HepG2 (cell line): Measurements from ENCODE around the gene POGK. TPM values are rescaled to one million over a fixed set of nuclear protein-coding genes. Genes with fewer than 3 reads are reported as not detected.

Experiments
- CSRNP2 ChIP-seq: sonication (generic); formaldehyde crosslinking; conservative IDR thresholded peaks from 2 replicates; pipeline ENCODE4 v1.8.0; 2022; ENCODE audit warnings: low read depth, missing genetic modification reagents
- JUN ChIP-seq: sonication (generic); formaldehyde crosslinking; IDR thresholded peaks from 2 replicates; pipeline ENCODE4 v1.4.0; 2020; ENCODE audit warnings: mild to moderate bottlenecking, missing genetic modification reagents
- ZFP37 ChIP-seq: sonication (generic); formaldehyde crosslinking; IDR thresholded peaks from 2 replicates; pipeline ENCODE4 v1.4.0; 2020; ENCODE audit warnings: missing genetic modification reagents, borderline replicate concordance
- ZMYM4 ChIP-seq: sonication (generic); formaldehyde crosslinking; IDR thresholded peaks from 2 replicates; pipeline ENCODE4 v1.8.1; 2023; ENCODE audit warnings: mild to moderate bottlenecking, missing genetic modification reagents
- ZNF446 ChIP-seq: sonication (generic); formaldehyde crosslinking; IDR thresholded peaks from 2 replicates; pipeline ENCODE4 v1.5.0; 2020; ENCODE audit warnings: mild to moderate bottlenecking, missing genetic modification reagents
- ZNF530 ChIP-seq: sonication (generic); formaldehyde crosslinking; IDR thresholded peaks from 2 replicates; pipeline ENCODE4 v1.5.0; 2020; ENCODE audit warnings: low read depth, mild to moderate bottlenecking, missing genetic modification reagents
- ZNF564 ChIP-seq: sonication (generic); formaldehyde crosslinking; IDR thresholded peaks from 2 replicates; pipeline ENCODE4 v1.8.1; 2023; ENCODE audit warnings: mild to moderate bottlenecking, missing genetic modification reagents
- ZNF577 ChIP-seq: sonication (generic); formaldehyde crosslinking; IDR thresholded peaks from 2 replicates; pipeline ENCODE4 v1.4.0; 2020; ENCODE audit warnings: mild to moderate bottlenecking, low read depth, missing genetic modification reagents, borderline replicate concordance
- ZNF784 ChIP-seq: sonication (generic); formaldehyde crosslinking; IDR thresholded peaks from 2 replicates; pipeline ENCODE4 v1.5.1; 2020; ENCODE audit warnings: missing genetic modification reagents, mild to moderate bottlenecking, borderline replicate concordance
- polyA plus RNA-seq, 8 experiments: library from polyadenylated mRNA; depleted of rRNA in 3 of 8; stranded (reverse) in 7 of 8; unstranded in 1 of 8; fragments of >200 nt; fragmentation: Illumina TruSeq in 4 of 8; extraction: Trizol in 4 of 8; gene quantifications; 2 replicates each; pipeline versions ENCODE4 v1.2.1 to v1.2.3, GENCODE V29; 2011 to 2016; ENCODE audit warnings: low read depth in 4 of 8, missing spikeins in 1 of 8, mixed read lengths in 1 of 8; ENCODE audit not compliant: insufficient read depth in 1 of 8
- total RNA-seq, 5 experiments: library from RNA; depleted of rRNA; stranded (reverse); fragments of >200 nt; fragmentation: Illumina TruSeq; extraction: Trizol; gene quantifications; 2 replicates each; pipeline ENCODE4 v1.2.3, GENCODE V29; 2016; ENCODE audit warnings: low read depth in 1 of 5
- TF ChIP-seq, protein P1 (sequence below): IDR thresholded peaks from 2 replicates; pipeline ENCODE4 v1.6.1; 2016; ENCODE audit warnings: low read depth, missing genetic modification reagents, missing compliant biosample characterization

POGK gene
- total and polyA plus RNA-seq, 2 of the 13 experiments (the other 11 are each of a cell fraction or from before 2014, with no cell fraction given), result 4.8 to 16.2 TPM

DNA sequence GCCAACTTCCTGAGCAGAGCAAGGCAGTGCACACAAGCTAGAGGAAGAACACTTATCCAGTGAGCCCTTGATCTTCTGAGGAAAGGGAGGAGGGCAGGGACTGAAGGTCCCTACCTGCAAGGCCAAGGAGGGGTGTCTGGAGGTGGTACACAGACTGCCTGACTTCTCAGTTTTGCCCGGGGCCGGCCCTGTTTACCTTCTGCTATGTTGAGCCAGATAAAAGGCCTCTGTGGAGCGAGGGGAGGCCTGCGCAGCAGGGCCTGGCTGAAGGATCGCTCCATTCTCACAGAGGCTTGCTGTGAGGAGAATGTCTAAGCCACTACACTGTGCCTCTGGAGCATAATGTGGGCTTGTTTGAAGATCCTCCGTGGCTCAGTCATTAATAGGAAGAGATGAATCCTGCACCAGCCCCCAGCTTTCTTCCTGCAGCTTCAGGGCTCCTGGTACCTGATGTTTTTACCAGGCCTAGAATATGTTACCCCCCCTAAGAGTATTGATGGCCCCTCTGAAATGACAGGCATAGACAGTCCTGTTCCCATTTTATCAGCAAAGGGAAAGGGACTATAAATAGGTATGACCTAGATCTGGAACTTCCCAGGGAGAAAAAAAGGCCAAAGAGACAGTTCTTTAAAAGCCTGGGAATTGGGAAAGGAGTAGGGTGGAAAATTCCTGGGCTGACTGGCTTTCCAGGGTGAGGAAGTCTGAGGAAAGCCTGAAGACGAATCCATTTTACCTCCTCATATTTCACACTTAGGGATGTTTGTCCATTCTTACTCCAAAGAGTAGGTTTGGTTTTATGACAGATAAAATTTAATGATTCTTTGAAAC is 4.7 kb downstream of the POGK start (continued):
- TF ChIP-seq, protein P1, sequence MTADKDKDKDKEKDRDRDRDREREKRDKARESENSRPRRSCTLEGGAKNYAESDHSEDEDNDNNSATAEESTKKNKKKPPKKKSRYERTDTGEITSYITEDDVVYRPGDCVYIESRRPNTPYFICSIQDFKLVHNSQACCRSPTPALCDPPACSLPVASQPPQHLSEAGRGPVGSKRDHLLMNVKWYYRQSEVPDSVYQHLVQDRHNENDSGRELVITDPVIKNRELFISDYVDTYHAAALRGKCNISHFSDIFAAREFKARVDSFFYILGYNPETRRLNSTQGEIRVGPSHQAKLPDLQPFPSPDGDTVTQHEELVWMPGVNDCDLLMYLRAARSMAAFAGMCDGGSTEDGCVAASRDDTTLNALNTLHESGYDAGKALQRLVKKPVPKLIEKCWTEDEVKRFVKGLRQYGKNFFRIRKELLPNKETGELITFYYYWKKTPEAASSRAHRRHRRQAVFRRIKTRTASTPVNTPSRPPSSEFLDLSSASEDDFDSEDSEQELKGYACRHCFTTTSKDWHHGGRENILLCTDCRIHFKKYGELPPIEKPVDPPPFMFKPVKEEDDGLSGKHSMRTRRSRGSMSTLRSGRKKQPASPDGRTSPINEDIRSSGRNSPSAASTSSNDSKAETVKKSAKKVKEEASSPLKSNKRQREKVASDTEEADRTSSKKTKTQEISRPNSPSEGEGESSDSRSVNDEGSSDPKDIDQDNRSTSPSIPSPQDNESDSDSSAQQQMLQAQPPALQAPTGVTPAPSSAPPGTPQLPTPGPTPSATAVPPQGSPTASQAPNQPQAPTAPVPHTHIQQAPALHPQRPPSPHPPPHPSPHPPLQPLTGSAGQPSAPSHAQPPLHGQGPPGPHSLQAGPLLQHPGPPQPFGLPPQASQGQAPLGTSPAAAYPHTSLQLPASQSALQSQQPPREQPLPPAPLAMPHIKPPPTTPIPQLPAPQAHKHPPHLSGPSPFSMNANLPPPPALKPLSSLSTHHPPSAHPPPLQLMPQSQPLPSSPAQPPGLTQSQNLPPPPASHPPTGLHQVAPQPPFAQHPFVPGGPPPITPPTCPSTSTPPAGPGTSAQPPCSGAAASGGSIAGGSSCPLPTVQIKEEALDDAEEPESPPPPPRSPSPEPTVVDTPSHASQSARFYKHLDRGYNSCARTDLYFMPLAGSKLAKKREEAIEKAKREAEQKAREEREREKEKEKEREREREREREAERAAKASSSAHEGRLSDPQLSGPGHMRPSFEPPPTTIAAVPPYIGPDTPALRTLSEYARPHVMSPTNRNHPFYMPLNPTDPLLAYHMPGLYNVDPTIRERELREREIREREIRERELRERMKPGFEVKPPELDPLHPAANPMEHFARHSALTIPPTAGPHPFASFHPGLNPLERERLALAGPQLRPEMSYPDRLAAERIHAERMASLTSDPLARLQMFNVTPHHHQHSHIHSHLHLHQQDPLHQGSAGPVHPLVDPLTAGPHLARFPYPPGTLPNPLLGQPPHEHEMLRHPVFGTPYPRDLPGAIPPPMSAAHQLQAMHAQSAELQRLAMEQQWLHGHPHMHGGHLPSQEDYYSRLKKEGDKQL (CRISPR knock-in tag), result no peak
- TF ChIP-seq ZNF784 (CRISPR knock-in tag) (no peak), ZNF530 (no peak), ZNF577 (CRISPR knock-in tag) (no peak), CSRNP2 (CRISPR knock-in tag) (no peak), ZNF446 (no peak), JUN (CRISPR knock-in tag) (no peak), ZMYM4 (CRISPR knock-in tag) (no peak), ZNF564 (CRISPR knock-in tag) (no peak), ZFP37 (no peak)
